ENCODE data around the gene CDH12.

Gene CDH12

DNA sequence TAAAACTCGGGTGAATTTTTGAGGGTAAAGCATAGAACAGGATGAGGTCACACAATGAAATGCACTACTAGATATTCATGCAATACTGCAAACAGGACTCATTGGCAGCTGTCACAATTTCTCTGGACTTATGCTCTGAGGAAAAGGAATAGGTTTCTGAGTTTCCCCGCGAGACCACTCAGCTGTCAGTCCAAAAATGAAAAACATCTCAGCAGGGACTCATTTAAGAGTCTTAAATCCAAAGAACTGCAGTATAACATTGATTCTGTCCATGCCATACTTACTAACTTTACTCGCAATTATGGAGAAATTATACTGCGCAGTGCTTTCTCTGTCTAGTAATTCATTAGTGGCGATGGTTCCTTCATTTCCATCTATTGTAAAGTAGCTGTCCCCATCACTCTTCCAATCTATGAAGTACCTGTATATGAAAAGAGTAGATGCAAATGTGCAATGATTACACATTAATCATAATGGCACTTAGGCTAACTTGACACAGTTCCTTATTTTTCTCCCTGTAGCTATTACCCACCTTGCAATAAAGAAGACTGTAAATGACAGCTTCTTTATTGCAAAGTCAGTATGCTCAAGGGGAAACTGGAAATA, 1070.0 kb downstream of the CDH12 start:
- TF ChIP-seq, protein P1, sequence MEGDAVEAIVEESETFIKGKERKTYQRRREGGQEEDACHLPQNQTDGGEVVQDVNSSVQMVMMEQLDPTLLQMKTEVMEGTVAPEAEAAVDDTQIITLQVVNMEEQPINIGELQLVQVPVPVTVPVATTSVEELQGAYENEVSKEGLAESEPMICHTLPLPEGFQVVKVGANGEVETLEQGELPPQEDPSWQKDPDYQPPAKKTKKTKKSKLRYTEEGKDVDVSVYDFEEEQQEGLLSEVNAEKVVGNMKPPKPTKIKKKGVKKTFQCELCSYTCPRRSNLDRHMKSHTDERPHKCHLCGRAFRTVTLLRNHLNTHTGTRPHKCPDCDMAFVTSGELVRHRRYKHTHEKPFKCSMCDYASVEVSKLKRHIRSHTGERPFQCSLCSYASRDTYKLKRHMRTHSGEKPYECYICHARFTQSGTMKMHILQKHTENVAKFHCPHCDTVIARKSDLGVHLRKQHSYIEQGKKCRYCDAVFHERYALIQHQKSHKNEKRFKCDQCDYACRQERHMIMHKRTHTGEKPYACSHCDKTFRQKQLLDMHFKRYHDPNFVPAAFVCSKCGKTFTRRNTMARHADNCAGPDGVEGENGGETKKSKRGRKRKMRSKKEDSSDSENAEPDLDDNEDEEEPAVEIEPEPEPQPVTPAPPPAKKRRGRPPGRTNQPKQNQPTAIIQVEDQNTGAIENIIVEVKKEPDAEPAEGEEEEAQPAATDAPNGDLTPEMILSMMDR (IDR thresholded peaks at IDR 0.05; ENCODE audit: low read depth, low read length): no peak
- TF ChIP-seq EZH2phosphoT487 (IDR thresholded peaks at IDR 0.05; ENCODE audit: low read depth): no peak
- no peaks in the 10 kb centered on the region for H3K79me2 ChIP-seq (ENCODE audit: low read length)
- H3K27me3 ChIP-seq (ENCODE audit: low read depth, low read length): no peaks in the 10 kb centered on the region
- no peaks in the 10 kb centered on the region for H3K9me3 ChIP-seq (ENCODE audit: insufficient read depth, low read length)
- H2AFZ ChIP-seq (ENCODE audit: low read depth, low read length): no peak overlapping the region
- H3K36me3 ChIP-seq (replicated peaks; ENCODE audit: low read depth, low read length): no peaks in the 10 kb centered on the region
- no peak overlapping the region for H3K4me3 ChIP-seq (ENCODE audit: low read length)
- no peaks in the 10 kb centered on the region for H3K4me1 ChIP-seq (ENCODE audit: low read length)
- H3K4me2 ChIP-seq (ENCODE audit: low read length): no peak overlapping the region
- H3K9ac ChIP-seq (ENCODE audit: low read length): no peak overlapping the region
- H4K20me1 ChIP-seq (ENCODE audit: insufficient read depth, low read length): no peaks in the 10 kb centered on the region
- H3K27ac ChIP-seq (ENCODE audit: low read length): no peak overlapping the region

DNA sequence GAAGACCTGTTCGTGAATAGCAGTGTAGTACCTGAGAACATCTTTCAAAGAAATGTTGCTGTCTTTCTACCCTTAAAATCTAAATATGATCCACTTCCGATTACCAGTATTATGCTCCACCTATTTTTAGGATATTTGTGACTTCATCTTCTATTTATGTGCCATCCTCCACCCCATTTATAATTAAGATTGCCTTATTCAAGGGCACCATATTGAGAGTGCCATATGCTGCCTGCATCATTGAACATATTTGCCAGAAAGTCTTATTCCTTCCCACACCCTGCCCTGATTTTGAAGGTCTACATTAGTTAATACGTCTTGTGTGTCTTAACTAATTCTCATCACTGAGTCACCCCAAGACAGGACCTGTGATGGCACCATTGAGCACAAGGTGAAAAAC, 1076.7 kb downstream of the CDH12 start:
- Histone ChIP-seq H3K4me3 (ENCODE audit: low read length) (no peak overlapping the region), H3K9ac (ENCODE audit: low read length) (no peak overlapping the region), H4K20me1 (ENCODE audit: insufficient read depth, low read length) (no peaks in the 10 kb centered on the region), H3K4me2 (ENCODE audit: low read length) (no peak overlapping the region), H3K4me1 (ENCODE audit: low read length) (no peaks in the 10 kb centered on the region), H3K79me2 (ENCODE audit: low read length) (no peaks in the 10 kb centered on the region), H3K27ac (ENCODE audit: low read length) (no peak overlapping the region), H2AFZ (ENCODE audit: low read depth, low read length) (no peak overlapping the region), H3K27me3 (ENCODE audit: low read depth, low read length) (no peaks in the 10 kb centered on the region), H3K9me3 (ENCODE audit: insufficient read depth, low read length) (no peaks in the 10 kb centered on the region), H3K36me3 (replicated peaks; ENCODE audit: low read depth, low read length) (no peaks in the 10 kb centered on the region)
- TF ChIP-seq, protein P1 (IDR thresholded peaks at IDR 0.05; ENCODE audit: low read depth, low read length): no peak
- no peak for TF ChIP-seq EZH2phosphoT487 (IDR thresholded peaks at IDR 0.05; ENCODE audit: low read depth)

- TF ChIP-seq, protein P1 (IDR thresholded peaks at IDR 0.05; ENCODE audit: low read depth, low read length): no peak
- no peak for TF ChIP-seq EZH2phosphoT487 (IDR thresholded peaks at IDR 0.05; ENCODE audit: low read depth)
- Histone ChIP-seq H3K9me3 (ENCODE audit: insufficient read depth, low read length) (no peaks in the 10 kb centered on the region), H3K4me1 (ENCODE audit: low read length) (no peaks in the 10 kb centered on the region), H2AFZ (ENCODE audit: low read depth, low read length) (no peak overlapping the region), H3K27me3 (ENCODE audit: low read depth, low read length) (no peaks in the 10 kb centered on the region), H3K36me3 (replicated peaks; ENCODE audit: low read depth, low read length) (no peaks in the 10 kb centered on the region), H3K4me2 (ENCODE audit: low read length) (no peak overlapping the region), H3K4me3 (ENCODE audit: low read length) (no peak overlapping the region), H3K9ac (ENCODE audit: low read length) (no peak overlapping the region), H4K20me1 (ENCODE audit: insufficient read depth, low read length) (no peaks in the 10 kb centered on the region), H3K79me2 (ENCODE audit: low read length) (no peaks in the 10 kb centered on the region), H3K27ac (ENCODE audit: low read length) (no peak overlapping the region)
These were observed 1078.3 kb downstream of the CDH12 start for GRCh38 chr5:21774801-21775200.

DNA sequence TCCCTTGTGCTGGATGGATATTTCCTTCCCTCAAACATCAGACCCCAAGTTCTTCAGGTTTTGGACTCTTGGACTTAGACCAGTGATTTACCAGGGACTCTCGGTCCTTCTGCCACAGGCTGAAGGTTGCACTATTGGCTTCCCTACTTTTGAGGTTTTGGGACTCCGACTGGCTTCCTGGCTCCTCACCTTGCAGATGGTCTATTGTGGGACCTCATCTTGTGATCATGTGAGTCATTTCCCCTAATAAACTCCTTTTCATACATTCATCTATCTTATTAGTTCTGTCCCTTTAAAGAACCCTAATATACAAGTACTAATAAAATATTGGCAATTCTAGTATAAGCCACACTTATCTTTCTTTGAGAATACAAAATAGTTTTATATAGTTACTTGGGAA, 1078.9 kb downstream of the CDH12 start:
- H3K36me3 ChIP-seq (replicated peaks; ENCODE audit: low read depth, low read length): no peaks in the 10 kb centered on the region
- no peak overlapping the region for H2AFZ ChIP-seq (ENCODE audit: low read depth, low read length)
- TF ChIP-seq, protein P1 (IDR thresholded peaks at IDR 0.05; ENCODE audit: low read depth, low read length): no peak
- TF ChIP-seq EZH2phosphoT487 (IDR thresholded peaks at IDR 0.05; ENCODE audit: low read depth): no peak
- H3K9ac ChIP-seq (ENCODE audit: low read length): no peak overlapping the region
- no peaks in the 10 kb centered on the region for H3K9me3 ChIP-seq (ENCODE audit: insufficient read depth, low read length)
- no peak overlapping the region for H3K27ac ChIP-seq (ENCODE audit: low read length)
- no peaks in the 10 kb centered on the region for H4K20me1 ChIP-seq (ENCODE audit: insufficient read depth, low read length)
- no peak overlapping the region for H3K4me2 ChIP-seq (ENCODE audit: low read length)
- H3K4me3 ChIP-seq (ENCODE audit: low read length): no peak overlapping the region
- H3K27me3 ChIP-seq (ENCODE audit: low read depth, low read length): no peaks in the 10 kb centered on the region
- H3K79me2 ChIP-seq (ENCODE audit: low read length): no peaks in the 10 kb centered on the region
- no peaks in the 10 kb centered on the region for H3K4me1 ChIP-seq (ENCODE audit: low read length)
